CD4-positive, alpha-beta T cell treated with Interleukin-6 at 100 ng/mL for 8 hours (primary cell): ENCODE results near the gene MLLT3.
A peak's percentile ranks its signal among the peaks of the same experiment; 100 is the strongest.

Experiments used
- DNase-seq: peaks from one replicate; pipeline ENCODE4 v3.0.0-alpha.2; 2020; ENCODE audit warnings: mixed read lengths, low spot score

The MLLT3 gene

DNA sequence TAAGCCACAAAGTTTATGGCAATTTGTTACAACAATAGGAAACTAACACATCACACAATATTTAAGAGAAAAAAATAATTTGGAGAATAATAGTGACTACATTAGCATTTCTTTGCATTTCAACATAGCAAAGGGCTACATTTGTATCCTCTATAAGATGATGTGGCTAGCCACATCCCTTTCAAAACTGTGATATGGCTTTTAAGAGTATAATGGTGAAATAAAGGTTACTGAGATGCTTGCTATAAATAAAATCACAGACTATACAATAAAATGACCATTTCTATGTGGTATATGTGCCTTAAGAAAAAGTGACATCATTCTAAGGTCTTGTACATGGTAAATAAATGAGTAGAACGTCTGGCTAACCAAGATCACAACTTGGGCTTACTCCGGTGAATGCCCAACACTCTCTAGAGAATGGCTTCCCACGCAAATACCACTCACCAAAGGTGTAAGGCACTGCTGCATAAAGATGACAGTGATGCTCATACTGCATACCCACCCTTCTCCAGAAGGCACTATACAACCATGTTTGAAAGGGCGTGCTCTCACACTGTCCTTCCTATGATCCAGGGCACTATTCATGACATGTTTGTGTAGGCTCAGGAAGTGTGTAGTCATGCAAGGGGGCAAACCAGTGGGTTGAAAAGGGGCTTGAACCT is 286.5 kb downstream of the MLLT3 start:
- no peak for DNase-seq

DNA sequence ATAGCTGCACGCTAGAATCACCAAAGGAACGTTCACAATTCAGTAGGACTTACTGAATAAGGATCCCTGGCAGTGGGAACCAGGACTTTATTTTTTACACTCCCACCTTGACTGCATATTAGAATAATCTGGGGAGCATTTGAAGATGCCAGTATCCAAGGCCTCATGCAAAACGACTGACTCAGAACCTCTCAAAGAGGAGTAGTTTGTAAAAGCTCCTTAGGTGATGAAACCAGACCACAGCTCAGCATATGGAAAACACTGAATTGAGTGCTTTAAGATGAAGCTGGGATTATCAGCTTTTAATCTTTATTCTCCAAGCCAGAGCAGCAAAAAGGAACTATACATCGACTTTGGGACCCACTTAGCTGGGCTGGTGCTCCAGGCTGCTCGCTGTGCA is 288.3 kb downstream of the MLLT3 start:
- DNase-seq = no peak

DNA sequence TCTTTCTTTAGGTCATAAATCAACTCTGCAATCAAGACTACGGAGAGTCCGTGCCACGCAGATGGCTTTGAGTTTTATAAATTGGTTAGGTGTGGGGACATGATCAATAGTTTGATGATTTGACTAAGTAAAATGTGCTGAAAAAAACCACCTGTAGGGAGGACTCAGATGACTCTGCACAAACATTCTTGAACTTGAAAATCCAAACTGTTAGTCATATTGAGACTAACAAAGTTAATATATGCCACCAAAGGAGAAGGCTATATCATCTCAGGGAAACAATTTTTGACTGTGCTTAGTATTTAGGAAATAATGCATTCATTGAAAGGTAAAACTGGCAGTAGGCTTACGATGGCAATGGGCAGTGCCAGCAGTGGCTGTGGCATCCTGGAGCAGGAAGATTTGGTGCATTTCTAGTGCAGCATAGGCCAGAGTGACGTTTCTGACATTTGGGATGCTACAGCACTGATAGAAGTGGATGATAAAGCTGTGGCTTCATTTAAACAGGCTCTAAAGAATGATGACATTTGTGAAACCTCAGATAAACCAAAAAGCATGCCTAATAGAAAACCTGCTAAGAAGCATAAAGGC is 291.1 kb downstream of the MLLT3 start:
- no peak for DNase-seq

DNA sequence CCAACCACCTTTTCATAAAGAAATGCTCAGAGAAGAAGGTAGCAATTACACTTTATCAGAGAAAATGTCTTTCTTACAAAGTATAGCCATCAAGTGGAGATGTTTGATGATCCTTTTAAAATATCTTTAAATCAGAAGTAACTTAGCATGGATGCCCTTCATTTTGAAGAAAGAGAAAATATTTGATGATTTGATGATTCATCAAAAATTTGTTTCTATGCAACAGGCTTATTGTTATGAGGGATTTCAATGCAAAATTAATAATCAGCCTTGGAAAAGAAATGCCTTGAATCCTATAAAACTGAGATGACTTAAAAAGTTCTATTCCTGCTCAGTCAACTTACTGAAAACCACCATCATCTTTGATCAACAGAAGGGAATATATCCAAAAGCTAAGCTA is 291.6 kb downstream of the MLLT3 start:
- DNase-seq = no peak

DNA sequence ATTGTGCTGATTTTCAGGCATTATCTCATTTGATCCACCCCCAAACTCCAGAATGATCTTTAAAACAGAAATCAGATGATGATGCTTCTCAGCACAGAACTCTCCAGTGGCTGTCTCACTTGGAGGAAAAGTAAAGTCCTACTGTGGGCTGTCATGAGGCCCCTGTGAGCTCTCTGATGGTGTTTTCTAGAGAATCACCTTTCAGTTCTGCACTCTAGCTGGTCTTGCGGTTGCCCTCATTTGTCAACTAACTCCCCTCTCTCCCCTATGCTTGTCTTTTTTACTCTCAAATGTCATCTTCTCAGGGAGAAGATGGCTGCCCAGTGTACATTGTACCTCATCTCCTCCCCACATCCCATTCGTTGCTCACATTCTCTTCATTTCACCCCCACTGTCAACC is 295.8 kb downstream of the MLLT3 start:
- no peak for DNase-seq

DNA sequence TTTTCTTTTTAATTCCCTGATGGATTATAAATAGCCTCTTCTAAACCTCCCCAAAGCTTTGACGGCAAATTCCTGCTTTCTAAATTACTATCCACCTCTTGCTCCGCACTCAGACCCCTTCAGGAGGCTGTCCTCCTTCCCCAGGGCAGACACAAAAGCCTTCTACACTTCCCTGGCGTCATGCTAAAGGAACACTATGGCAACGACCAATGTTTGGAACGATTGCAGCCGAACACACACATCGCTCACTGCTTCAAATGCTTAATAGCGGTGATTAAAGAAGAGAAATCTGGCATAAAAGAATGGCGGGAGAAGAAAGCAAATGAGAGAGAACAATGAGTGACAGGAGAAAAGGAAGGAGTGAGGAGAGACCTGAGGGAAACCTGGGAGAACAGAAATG is 297.3 kb downstream of the MLLT3 start:
- no peak for DNase-seq

DNA sequence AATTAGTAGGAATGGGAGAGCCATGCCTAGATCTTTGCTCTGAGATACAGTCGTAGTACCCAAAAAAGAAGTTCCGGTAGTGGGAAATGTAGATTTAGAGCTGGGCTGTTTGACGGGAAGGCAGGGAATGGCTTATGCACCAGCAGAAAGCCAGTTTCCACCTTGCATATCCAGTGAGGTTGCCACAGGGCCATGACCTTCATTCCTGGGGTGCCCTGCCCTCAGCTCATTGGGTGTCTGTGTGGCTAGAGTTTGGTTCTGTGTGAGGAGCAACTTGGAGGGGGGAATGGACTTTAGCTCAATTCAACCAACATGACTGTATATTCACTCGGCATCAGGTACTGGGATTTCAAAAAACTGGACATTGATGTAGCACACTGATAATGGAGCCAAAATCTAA is 300.1 kb downstream of the MLLT3 start:
- DNase-seq = no peak

DNA sequence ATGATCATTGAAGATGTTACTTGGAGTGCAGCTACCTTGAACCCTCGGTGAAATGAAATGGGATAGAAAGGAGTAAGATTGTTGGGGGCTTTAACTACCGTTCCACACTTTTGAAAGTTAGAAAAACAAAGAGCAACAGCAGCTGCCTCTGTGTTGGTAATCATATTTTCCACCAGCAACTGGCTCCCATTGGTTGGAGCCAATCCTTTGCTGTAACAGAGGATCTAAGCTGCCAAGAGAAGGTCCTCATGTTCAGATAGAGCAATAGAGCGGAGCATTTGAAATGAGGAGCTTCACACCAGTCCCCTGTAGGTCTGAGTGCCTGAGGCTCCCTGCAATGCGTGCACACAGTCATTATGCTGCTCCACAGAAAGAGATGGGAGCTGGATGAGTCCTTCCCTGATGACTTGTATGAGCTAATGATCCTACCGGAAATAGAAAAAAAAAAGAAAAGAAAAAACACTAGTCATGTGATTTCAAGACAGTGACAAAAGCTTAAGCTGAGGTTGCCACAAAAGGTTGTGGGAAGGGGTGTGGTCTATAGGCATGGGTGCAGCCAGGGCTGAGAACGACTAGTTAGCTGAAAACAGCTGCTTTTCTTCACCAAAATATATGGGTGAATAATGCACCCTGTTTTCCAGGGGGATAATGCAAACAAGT is 300.7 kb downstream of the MLLT3 start:
- peak; percentile 81 for DNase-seq

DNA sequence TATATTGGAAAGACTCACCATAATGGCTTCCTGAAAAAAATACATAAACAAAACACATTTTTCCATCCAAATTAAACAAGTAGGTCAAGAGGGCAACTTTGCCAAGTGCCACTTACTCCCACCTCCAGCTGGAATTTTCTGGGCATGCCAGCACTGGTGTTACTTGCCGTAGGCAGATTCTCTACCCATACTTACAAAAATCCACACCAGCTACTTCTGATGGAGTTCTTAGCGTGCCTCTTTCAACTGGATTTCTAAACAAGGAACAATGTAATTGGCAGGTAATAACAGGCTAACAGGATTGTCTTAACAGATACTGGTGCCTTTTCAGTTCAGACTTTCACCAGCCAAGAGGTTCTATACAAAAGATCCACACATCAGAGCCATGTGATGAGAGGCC is 301.4 kb downstream of the MLLT3 start:
- no peak for DNase-seq

DNA sequence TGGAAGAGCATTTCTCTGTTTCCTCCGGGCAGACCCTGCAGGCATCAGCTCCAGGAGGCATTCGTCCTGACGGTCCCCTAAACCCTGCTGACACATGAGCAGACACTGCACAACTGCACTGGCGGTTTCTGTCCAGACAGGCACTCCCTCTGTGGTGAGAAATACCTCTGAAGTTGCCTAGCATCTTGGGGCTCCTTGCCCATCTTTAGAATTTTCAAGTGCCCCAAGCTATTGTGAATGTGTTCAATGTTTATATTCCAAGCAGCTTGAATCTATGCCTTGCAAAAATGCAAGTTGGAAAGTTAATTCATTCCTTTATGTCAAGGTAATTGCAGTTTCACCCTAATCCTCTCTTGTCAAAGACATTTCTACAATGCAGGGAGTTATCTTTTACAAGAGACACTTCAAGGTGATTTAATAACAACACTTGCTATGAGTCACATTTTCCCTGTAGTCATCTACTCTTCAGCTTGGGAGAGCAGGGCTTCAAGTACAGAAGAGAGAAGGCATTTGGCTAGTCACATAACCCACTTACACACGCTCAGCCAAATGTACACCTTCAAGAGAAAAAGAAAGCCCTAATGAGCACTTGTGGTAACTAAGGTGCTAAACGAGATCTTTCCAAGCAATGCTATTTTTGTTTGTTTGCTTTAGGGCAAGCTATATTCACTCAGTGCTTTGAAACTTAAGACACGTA is 302.5 kb downstream of the MLLT3 start:
- DNase-seq = peak; percentile 41

DNA sequence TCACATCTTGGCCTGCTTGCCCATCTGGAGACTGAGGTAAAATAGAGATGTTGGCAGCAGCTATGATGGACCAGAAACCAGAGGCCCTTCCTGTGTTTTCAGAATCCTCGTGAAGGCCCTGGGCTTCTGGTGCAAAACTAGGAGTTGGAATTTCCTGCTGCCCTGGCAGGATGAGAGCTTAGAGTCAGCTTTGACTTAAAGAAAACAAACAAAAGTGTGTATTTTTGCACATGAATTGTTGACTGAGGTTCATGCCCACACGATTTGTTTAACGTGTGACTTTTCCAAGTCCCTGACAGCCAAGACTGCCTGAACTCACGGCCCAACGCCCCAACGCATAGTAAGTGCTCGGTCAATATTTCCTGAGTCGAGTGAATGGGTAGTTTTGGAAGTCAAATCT is 303.1 kb downstream of the MLLT3 start:
- DNase-seq = no peak

DNA sequence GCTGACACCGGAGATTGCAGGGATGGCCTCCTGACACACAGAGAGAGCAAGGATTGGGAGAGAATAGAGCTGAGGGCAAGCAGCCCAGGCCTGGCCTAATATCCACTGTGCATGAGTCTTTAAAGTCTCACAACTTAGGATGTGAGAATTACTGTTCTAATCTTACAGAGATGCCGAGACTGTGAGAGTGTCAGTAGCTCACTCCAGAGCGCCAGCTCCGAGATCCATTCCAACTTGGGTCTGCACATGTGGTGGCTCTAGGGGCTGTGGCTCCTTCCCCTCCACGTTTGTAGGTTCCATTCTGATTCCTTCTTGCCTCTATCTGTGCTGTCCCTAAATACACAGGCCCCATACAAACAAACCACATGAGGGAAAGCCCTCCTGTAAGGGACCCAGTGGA is 304.6 kb downstream of the MLLT3 start:
- no peak for DNase-seq

DNA sequence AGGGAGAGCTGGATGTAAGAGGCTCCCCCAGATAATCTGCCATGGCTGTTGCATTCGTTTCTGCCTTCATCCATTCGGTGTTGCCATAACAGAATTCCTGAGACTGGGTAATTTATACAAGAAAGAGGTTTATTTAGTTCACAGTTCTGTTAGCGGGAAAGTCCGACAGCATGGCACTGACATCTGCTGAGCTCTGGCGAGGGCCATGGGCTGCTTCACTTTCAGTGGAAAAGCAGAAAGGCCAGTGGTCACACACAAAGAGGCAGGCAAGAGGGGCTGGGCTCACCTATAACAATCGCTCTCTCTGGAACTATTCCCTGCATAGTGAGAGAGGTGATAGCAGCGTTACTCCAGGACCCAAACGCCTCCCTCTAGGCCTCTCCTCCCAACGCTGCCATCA is 305.9 kb downstream of the MLLT3 start:
- DNase-seq = no peak

DNA sequence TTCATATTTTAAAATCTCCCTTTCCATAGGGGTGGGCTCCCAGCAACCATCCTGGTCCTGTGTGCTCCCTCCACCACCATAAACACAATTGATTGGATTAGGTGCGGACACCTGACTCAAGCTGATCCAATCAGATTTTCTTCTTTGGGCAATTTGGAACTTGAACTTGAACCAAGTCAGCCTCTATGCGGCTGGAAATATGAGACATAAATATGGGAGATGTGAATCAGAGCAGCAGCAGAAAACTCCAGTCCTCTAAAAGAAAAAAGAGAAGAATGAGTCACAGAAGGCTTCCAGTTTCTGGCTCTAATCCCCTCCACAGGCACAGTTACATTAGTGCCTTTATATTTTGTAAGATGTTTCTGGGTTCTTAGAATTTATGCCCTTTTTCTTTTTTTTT is 306.6 kb downstream of the MLLT3 start:
- DNase-seq = no peak

DNA sequence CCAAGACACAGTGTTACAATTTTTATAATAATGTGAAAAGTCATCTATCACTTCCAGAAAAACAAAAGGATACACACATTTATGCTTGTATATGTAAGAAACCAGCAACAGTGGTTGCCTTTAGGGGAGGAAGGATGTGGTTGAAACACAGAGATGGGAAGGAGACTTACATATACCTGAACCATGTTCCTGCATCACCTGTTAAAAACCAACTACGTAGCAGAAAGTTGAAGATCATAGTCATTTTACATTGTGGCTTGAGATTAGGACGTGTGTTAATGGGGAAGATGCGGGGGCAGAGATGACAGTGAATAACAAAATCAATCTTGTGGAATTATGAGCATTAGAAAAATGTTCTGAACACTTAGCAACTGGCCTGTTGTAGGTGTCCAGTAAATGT is 307.3 kb downstream of the MLLT3 start:
- DNase-seq = peak; percentile 74

DNA sequence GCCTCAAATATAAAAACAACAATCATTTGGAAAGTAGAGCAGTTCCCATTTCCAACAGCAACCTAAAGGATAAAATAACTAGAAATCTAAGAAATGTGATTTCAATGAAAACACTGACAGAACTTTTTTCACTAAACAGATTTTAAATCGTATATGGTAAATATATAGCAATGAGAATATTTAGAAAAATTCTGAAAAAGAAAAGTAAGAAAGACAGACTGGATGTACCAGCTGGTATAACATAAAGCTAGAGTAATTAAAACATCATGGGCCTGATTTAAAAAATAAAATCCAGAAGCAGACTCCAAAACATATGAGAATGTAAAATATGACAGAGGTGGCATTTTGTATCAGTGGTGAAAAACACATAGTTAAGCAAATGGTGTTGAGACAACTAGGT is 308.9 kb downstream of the MLLT3 start:
- DNase-seq = no peak

DNA sequence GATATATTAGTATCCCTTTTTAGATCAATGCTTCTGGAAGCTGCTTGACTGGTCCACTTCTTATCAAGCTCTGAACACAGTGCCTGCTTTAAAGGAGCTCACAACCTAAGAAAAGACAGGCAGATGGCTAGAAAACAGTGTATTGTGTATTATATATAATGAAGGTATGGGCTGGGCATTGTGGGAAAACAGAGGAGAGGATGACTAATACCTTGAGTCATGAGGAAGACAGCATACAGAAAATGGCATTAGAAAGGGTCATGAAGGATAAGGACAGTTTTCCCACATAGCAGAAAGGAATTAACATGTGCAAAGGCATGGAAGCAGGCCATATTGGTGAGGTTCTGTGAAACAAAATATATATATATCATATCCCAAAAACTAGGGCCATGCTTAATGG is 309.6 kb downstream of the MLLT3 start:
- no peak for DNase-seq

DNA sequence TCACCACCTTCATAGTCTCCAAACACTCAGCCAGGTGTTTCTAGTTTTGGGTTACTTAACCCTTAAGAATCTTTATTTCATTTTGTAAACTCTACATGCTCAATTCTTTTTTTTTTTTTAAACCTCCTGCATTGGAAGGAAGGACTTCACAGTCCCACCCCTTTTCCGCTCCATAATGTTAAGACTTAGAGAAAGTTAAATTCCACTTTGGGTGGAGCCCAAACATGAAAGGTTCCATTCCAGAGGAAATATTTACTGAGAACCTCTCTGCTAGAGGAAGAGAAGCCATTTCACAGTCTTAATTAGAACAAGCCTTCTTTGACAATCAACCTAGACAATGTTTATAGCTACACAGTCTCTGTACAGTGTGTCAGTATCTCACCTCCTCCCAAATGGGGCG is 312.3 kb downstream of the MLLT3 start:
- DNase-seq = no peak

DNA sequence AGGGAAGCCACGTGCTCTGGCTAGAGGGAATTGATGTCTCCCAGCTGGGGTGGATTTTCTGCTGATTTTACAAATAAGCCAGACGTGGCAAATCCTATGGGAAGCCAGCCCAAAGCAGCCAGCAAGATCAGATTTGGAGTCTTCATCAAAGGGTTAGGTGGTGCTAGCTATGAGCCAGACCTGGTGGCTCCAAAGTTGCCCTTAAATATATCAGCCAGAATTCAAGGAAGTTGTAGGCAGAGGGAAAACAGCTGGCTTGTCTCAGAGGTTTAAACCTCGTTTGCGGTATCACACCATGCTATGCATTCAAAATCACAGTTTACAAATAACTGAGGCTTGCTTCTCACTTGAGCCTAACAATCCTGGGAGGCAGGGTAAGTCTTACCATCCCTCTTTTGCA is 313.2 kb downstream of the MLLT3 start:
- DNase-seq = no peak

DNA sequence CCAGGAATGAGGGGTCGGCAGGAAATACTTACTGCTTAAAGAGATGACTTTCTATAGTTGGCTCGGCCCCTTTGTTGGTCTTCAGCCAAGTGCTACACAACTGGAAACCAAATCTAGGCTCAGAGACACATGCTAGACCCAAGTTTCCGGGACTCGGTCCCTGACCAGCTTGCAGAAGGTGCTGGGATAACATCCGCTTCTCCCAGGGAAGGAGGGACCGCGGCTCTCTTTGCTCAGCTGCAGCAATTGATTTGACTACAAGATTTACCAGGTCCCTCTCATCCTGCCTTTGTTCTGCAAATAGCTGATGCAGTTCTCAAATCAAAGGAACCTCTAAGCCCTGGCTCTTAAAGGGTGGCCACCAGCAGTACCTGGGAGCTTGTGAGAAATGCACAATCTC is 314.7 kb downstream of the MLLT3 start:
- no peak for DNase-seq

DNA sequence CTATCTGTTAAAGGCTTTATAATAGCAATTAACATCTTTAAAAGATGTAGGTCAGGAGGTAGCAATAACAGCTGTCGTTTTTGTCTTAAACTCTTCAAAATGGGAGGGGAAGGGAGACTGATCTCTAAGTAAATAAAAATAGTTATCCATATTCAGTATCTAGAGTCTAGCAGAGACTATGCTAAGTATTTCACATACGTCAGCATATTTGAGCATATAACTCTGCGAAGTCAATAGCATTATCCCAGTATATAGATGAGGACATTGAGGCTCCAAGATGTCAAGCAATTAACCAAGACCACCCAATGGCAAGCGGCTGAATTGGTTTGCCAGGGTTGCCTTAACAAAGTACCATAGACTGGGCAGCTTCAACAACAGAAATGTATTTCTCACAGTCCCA is 316.8 kb downstream of the MLLT3 start:
- no peak for DNase-seq

DNA sequence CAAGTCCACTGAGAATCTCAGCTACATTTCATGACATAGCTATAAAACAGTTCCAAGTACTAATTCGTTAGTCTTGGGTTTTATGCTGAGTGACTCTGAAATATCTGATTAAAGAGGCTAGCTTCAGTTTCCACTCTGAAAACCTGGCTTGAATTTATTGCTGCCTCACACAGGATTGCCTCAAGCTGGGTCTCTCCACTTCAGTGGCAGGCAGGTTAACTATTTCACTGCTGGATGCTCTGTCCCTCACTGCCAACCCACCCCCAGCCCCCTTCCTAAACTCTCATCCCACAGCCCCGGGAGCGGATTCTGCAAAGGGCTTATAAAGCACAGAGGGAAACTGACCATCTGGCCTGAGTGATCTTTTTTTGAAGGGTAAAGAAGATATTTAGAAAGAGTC is 318.3 kb downstream of the MLLT3 start:
- DNase-seq = no peak

DNA sequence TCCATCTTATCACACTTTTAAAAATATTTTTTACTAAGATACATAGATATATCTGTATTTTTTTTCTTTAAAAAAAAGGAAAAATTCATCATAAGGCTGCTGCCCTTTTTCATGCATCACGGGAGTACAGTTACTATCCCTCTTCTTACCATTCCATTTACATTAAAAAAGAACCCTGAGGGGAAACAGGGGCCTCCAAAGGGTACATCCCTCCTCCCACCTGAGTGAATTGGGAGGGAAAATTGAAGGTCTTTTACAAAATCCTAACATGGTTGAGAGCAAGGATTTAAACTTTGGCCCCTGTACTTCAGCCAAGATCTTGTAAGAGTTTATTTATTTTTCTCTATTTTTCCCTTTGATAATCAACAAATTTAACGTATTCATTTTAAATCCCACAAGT is 319.2 kb downstream of the MLLT3 start:
- no peak for DNase-seq
